ENCODE measurements around the gene S100A7A. TPM values are rescaled to one million over a fixed set of nuclear protein-coding genes. Genes with fewer than 3 reads are reported as not detected.

The S100A7A gene
- polyA plus RNA-seq, 1 of the 3 experiments (the other 2 are of a cell fraction): not detected

GRCh38 chr1:153395776-153396175, 20.5 kb upstream of the S100A7A start:
- POLR2A ChIA-PET: no interaction called here
- DNase-seq: no peak

More at GRCh38 chr1:153395776-153396175, 20.5 kb upstream of the S100A7A start:
- Histone ChIP-seq H3K9me3 (no peaks in the 10 kb centered on the region), H4K20me1 (ENCODE audit: insufficient read depth) (no peaks in the 10 kb centered on the region), H3K79me2 (ENCODE audit: insufficient read depth) (no peaks in the 10 kb centered on the region), H3K9me2 (no peaks in the 10 kb centered on the region), H3K36me3 (replicated peaks in 1 of 2; ENCODE audit: control insufficient read depth in 1 of 2, insufficient read depth in 2 of 2, low read length in 1 of 2) (no peaks in the 10 kb centered on the region), H3K4me2 (no peak overlapping the region), H3K9ac (no peak overlapping the region), H3K4me3 (ENCODE audit: low read depth in 2 of 2, low read length in 1 of 2) (no peak overlapping the region), H3K27ac (ENCODE audit: low read depth in 2 of 2, low read length in 1 of 2) (no peak overlapping the region), H3K4me1 (ENCODE audit: control insufficient read depth in 1 of 2, insufficient read depth in 2 of 2, low read depth in 1 of 2, low read length in 1 of 2) (no peaks in the 10 kb centered on the region), H3K27me3 (ENCODE audit: insufficient read depth) (peaks cover 60% of the 10 kb centered on the region), H3F3A (replicated peaks; ENCODE audit: insufficient read depth) (no peaks in the 10 kb centered on the region), H2AFZ (ENCODE audit: low read depth) (no peak overlapping the region)
- CTCF ChIA-PET: interaction anchor here (0.8 to 1.4 kb wide), 3 partner anchors 44 to 99 kb away, joined by 3 to 4 read pairs (median 4); no protein-coding TSS in a partner anchor
- no peak for TF ChIP-seq RFX5 (IDR thresholded peaks at IDR 0.05; ENCODE audit: low read length)
- TF ChIP-seq YY1 (IDR thresholded peaks at IDR 0.05; ENCODE audit: low read depth): no peak
- no peak for TF ChIP-seq FOXM1 (IDR thresholded peaks at IDR 0.05; ENCODE audit: low read depth)
- TF ChIP-seq MXI1 (IDR thresholded peaks at IDR 0.05; ENCODE audit: low read depth, low read length): no peak
- TF ChIP-seq JUND (IDR thresholded peaks at IDR 0.05): no peak
- TF ChIP-seq ZBTB33 (IDR thresholded peaks at IDR 0.05; ENCODE audit: borderline replicate concordance, low read depth): no peak
- no peak for TF ChIP-seq USF1 (IDR thresholded peaks at IDR 0.05; ENCODE audit: borderline replicate concordance, low read depth)
- TF ChIP-seq RCOR1 (IDR thresholded peaks at IDR 0.05; ENCODE audit: low read length): no peak
- no peak for TF ChIP-seq CTCF (IDR thresholded peaks at IDR 0.05)
- TF ChIP-seq SIN3A (IDR thresholded peaks at IDR 0.05; ENCODE audit: borderline replicate concordance, low read depth, low read length): no peak
- TF ChIP-seq TCF12 (IDR thresholded peaks at IDR 0.05): no peak
- TF ChIP-seq MEF2A (IDR thresholded peaks at IDR 0.05; ENCODE audit: borderline replicate concordance, low read depth): no peak
- no peak for TF ChIP-seq ELF1 (IDR thresholded peaks at IDR 0.05)
- no peak for TF ChIP-seq REST (IDR thresholded peaks at IDR 0.05; ENCODE audit: low read depth, low read length)
- TF ChIP-seq FOSL2 (IDR thresholded peaks at IDR 0.05; ENCODE audit: borderline replicate concordance, low read depth): no peak
- TF ChIP-seq TAF1 (IDR thresholded peaks at IDR 0.05; ENCODE audit: borderline replicate concordance, low read depth, low read length): no peak
- TF ChIP-seq FOXJ3 (CRISPR knock-in tag; IDR thresholded peaks at IDR 0.05): no peak
- 20% methylated on average over 5 of the region's 6 CpGs for WGBS (ENCODE audit: low lambda C conversion rate)
